HG03575 (cell line): ENCODE results near the gene PPFIA4.

Experiments
- ATAC-seq: cut with Tn5 transposase; IDR thresholded peaks from one replicate; pipeline ENCODE4 v1.9.1; 2021; ENCODE audit not compliant: unreplicated experiment, insufficient number of reproducible peaks, low FRiP score; ENCODE audit errors: extremely low read depth

Gene PPFIA4

DNA sequence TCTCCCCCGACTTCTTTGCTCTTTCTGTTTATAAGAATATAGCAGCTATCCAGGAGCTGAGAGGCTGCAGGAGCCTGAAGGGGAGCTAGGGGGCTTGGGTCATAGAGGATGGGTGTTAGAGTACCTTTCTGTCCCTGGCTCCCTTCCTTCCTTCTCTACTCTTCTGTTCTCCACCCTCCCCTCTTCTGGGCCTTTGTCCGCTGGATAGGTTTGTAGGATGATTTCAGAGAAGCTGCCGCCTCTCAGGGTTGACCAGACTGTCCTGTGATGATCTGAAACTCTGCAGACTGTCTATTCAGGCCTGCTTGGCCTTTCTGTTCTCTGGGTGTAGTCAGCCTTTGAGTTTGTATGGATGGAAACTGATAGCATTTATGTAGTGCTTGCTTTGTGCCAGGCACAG, 26.3 kb downstream of the PPFIA4 start:
- ATAC-seq, result no peak

DNA sequence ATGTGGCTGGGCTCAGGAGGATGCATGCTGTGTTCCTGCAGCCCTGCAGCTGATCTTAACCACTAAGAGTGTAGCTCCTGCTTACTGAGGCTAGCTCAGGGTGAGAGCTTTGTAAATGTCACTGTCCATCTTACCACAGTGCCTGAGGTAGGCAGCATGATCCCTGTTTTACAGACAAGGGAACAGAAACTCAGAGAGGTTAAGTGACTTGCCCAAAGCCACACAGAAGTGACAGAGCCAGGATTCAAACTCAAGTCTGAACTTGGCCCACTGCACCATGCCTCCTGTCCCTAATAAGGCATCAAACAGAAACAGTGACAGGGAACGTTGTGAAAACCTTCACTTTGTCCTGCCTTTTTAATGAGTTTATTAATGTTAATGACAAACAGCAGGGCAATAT, 27.9 kb downstream of the PPFIA4 start:
- no peak for ATAC-seq

DNA sequence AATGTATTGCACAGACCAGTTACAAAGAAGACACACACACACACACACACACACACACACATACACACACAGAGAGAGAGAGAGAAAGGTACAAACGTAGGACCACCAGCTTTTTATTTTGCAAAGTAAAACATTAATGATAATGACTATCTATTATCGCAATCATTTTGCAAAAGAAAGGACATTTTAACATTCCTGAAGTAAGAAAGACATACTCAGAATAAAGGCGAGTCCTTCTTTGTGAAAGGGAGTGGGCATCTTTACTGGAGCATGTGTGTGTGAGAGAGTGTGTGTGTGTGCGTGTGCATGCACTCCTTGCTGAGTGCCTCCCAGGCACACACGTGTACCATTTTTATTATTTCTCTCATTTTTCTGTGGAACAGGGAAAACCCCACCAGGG, 28.4 kb downstream of the PPFIA4 start:
- no peak for ATAC-seq

DNA sequence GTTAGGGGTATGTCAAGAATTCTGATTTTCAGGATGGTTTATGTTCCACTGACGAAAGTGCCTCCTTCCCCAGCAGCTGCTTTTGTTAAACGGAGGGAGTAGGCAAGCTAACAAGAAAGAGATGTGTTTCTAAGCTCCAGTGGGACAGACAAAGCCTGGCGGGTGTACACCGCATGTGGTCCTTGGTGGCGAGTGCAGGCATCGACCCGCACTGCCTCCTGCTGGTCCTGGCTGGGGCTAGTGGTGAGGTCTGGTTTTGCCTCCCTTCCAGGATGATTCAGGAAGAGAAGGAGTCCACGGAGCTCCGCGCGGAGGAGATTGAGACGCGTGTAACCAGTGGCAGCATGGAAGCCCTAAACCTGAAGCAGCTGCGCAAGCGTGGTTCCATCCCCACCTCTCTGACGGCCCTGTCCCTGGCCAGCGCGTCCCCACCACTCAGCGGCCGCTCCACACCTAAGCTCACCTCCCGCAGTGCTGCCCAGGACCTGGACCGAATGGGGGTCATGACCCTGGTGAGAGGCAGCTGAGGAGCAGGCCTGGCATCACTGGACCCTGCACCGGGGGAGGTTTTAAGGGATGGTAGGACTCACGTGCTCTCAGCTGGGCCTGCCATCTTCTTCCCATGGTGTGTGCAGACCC, 29.0 kb downstream of the PPFIA4 start:
- no peak for ATAC-seq

DNA sequence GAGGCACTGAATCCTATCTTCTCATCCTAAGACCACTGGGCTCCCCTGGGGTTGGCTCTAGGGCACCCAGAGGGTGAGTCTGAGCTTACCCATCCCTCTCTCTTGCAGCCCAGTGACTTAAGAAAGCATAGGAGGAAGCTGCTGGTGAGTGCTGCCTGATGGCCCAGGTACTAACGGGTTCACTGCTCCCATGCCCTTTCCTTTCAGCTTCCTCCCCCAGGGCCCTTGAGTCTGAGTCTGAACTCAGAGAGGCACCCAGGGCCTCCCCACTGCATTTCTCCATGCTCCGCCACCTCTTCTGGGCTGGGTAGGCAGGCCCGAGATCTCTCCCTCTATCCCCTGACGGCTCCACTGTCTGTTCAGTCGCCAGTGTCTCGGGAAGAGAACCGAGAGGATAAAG, 29.7 kb downstream of the PPFIA4 start:
- ATAC-seq, result no peak

DNA sequence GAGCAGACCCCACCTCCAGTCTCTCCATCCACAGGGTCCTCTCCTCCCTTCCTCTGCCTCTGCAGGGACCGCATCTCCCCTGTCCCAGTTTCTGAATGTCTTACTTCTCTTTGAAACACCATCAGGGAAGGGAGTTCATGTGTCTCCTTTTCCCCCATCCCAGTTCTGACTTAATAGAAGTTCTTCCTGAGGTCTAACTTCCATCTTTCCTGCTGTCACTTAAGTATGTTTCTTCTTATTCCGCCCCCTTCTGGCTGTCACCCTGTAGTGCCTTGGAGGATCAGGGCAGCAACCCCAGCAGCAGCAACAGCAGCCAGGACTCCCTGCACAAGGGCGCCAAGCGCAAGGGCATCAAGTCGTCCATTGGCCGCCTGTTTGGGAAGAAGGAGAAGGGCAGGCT, 30.2 kb downstream of the PPFIA4 start:
- no peak for ATAC-seq

DNA sequence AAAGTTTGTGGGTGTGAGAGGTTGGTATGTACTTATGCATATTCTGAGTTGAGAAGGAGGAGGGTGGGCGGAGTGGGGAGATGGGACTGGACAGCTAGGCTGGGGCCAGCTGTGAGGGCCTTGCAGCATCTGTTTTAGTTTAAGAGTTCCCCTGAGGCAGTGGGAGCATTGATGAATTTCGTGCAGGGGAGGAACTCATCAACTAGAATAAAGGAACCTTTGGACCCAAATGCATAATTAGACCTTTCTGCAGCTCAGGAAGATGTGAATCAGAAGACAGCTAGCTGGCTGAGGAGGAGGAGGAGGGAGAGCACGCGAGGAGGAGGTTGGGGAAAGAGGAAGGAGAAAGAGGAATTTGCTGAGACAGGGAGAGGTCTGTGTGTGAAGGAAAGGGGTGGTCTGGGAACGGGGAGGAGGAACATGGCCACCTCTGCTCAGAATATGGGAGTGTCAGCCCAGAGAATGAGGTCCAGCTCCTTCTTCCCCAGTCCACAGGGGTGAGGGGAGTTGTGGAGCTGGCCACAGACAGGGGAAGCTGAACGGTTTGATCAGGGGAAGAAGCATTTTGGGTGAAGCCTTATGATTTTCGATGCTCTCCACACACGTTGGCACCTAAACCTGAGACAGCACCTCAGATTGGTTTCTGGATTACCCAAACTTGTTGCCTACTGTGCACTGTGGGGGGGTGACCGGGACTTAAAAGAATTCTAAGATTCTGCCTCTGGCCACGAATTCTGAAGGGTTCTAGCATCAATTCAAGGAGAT, 31.8 kb downstream of the PPFIA4 start:
- ATAC-seq, result no peak

DNA sequence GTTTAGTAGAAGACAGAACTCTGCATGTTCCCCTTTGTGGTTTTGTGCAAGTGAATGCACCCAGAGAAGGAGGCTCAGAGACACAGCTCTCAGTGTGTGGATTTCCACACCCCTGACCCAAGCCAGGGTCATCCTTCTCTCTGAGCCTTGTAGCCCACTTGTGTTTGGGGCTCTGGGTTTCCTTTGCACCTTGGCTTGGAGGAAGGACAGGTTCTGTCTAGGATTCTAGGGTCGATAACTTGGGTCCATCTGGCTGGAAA, 32.3 kb downstream of the PPFIA4 start:
- ATAC-seq, result no peak

DNA sequence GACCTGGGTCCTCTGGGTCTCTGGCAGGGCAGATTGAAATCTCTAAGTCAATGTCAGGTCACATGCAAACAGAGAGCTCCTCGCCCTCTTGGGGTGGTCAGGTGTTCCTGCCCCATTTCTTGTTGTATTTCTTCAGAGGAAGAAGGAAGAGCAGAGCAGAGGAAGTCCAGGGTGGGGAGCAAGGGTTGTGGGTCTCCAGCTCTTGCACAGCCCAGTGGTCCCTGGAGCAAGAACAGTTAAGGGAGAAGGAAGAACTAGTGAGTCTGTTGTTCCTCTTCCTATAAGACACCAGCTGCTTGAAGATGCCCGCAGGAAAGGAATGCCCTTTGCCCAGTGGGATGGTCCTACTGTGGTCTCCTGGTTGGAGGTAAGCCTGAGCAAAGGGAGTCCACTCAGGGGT, 33.2 kb downstream of the PPFIA4 start:
- no peak for ATAC-seq

DNA sequence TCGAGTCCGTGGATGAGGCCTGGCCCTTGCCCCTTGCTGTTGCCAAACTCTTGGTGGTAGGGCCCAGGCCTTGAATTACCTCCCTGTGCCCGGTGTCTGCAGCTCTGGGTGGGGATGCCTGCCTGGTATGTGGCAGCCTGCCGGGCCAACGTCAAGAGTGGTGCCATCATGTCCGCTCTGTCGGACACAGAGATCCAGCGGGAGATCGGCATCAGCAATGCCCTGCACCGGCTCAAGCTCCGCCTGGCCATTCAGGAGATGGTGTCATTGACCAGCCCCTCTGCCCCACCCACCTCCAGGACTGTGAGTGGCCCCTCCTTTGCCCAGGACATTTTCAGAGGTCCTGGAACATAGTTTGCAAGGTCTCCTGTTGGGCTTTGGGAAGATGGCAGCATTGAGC, 33.8 kb downstream of the PPFIA4 start:
- no peak for ATAC-seq

DNA sequence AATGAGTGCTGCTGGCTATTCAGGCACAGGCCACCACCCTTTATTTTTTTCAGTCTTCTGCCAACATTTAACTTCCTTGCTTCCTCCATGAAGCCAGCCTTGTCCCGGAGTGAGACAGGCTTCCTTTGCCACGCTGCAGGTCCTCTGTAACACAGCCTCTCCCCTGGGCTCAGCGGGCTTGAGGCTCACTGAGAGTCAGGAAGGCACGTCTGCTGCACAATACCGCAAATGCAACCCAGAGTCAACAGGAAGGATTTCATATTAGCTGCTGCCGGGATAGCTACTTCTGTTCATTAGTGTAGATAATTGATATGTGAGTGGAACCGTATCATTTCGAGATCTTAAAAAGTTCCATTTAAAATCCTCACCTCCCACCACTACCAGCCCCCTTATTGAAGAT, 37.0 kb downstream of the PPFIA4 start:
- no peak for ATAC-seq

DNA sequence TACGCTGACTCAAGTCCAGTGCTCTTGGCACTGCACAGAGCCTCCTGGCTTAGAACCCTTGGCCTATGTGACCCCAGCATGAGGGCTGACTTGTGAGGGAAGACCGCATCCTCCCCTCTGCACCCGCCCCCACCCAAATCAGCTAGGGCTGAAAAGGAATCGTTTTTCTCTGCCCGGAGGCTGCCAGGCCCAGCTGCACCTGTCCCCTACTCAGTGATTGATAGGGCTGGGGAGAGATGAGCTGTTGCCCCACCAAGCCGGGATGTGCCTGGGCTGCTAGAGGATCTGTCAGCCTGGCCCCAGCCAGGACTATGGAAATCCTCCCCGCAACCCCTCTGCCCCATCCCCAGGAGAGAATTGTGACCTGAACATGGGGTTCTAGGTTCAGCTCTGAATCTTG, 38.9 kb downstream of the PPFIA4 start:
- ATAC-seq, result no peak

DNA sequence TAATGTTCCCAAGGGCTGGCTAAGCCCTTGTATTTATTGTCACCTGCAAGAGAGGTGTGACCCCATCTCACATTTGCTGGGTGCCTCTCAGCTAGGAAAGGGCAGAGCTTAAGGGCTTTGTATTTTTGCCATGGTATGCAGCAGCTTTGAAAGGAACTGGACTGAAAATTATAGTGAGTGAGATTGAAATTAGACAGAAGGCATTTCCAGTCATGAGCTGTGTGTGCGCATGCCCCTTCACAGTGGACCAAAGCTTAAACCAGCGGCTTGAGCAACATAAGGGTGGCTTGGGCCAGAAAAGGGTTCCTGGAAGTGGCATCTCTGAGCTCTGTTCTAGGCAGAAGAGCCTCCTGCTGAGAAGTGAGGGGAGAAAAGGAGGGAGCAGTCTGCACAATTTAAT, 39.7 kb downstream of the PPFIA4 start:
- no peak for ATAC-seq

DNA sequence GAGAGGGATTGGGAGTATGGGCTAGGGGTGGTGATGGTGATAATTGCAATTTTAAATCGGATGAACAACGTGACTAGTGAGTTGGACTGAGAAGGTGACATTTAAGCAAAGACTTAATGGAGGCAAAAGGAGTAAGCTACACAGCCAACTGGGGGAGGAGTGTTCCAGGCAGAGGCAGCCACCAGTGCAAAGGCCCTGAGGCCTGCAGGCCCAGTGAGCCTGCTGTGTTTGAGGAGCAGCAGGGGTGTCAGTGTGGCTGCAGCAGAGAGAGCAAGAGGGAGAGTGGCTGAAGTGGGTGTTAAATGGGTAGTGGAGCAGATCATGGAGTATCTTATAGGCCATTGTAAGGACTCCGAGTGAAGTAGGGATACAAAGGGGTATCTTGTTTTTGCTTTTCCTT, 40.7 kb downstream of the PPFIA4 start:
- ATAC-seq, result no peak

DNA sequence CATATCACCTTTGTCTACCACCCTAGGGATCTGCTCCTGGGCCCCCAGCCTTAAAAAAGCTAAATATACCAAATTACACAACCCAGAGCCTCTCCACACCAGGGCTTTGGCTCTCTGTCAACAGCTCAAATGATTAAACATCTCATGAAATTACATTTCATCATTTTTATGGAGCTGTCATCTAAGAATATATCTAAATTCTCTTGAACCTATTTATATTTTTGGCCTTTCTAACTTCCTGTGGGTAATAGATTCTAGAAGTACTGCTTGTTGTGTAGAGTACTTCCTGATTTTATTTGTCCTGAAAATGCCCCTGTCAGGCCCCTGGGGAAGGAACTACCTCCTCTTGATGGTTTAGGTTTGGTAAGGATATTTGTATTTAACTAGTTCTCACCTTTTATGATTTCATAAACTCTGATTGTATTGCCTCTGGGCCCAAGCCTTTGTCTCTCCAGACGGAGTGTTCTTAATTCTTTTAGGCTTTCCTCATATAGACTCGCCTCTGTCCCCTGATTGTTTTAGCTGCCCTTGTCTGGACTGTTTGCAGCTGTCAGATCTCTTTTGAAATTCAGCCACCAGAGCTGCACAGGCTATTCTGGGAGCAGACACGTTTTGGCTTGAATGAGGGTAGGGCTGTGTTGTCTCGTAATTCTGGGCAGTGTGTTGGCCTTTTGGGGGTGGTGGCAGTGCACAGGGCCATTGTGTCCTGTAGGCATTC, 42.9 kb downstream of the PPFIA4 start:
- no peak for ATAC-seq

DNA sequence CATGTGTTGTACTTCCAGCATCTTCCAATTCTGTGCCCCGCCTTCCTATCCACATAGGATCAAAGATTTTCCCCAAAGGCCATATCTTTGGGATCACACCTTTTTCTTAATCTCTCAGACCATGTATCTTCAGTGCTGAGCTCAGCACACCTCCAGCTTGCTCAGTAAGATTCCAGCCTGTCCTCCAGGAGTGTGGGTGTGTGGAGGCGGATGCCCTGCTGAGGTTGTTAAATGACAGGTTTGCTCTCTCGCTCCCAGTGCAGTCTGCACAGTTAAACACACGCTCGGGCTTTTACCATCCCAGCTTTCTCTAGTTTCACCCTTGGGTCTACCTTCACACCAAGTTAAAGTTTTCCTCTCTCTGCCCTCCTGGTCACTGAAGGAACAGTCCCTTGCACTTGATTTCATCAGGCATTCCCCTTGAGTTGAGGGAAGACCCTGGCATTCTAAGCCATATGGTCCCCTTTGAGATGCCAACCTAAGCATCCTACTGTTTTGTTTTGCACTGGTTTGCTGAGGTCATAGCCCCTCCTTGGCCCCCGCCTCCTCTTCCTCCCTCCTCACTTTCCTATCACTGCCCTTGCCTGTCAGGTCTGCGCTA, 45.8 kb downstream of the PPFIA4 start:
- ATAC-seq, result no peak

DNA sequence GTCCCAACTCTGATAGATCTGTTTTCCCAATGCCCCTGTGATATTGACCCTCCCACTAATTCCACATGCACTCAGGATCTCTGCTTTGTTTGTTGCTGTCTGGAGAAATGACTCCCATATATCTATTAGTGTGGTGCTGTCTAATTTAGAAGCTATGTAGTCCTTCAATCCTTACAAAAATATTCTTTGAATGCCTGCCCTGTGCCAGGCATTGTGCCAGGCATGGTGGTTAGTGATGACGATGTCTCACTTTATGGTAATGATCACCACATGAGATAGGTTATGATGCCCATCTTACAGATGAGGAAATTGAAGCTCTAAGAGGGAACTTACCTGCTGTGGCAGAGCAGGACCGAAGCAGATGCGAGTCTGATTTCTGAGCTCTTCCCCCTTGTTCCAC, 46.6 kb downstream of the PPFIA4 start:
- no peak for ATAC-seq

DNA sequence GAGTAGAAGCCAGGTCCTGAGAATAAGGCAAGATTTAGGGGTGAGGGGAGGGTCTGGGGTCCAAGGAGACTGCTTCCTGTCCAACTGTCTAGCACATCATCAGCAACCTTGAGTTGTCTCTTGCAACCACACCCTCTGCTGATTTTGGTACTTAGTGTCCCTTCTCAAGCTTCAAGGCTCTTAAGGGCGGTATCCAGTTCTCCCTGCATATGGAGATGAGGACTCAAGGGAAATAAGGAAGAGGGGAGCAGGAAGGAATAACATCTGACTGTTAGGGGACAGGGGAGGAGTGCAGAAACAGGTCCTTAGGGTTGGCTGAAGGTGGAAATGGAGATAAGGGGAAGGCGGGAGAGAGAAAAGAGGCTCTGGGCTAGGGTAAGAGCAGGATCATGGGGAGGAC, 47.2 kb downstream of the PPFIA4 start:
- ATAC-seq, result no peak

DNA sequence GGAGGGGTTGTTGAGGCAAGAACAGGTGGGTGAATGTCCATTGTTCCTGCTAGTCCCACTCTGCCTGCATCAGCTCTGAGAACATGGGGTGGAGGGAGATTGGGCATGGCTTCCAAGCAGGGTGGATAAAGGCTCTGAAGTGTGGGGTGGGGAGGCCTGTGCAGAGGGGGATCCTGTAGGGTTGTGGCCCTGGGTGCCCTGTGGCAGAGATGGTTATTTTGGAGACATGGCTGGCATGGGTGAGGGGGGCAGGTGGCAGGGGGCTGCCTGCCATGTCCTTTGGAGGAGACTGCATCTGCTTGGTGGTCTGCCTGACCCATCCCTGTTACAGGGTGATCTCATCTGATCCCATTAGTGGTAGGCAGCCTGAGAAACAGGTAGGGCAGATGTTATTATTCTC, 48.3 kb downstream of the PPFIA4 start:
- no peak for ATAC-seq
